ENCODE results near the gene USF2. TPM values are rescaled to one million over a fixed set of nuclear protein-coding genes. Genes with fewer than 3 reads are reported as not detected.
A peak's percentile ranks its signal among the peaks of the same experiment; 100 is the strongest.

Gene USF2
- total and polyA plus RNA-seq, 2 donors (not counting 1 experiment from before 2014, with no cell fraction given): 318 to 377 TPM

DNA sequence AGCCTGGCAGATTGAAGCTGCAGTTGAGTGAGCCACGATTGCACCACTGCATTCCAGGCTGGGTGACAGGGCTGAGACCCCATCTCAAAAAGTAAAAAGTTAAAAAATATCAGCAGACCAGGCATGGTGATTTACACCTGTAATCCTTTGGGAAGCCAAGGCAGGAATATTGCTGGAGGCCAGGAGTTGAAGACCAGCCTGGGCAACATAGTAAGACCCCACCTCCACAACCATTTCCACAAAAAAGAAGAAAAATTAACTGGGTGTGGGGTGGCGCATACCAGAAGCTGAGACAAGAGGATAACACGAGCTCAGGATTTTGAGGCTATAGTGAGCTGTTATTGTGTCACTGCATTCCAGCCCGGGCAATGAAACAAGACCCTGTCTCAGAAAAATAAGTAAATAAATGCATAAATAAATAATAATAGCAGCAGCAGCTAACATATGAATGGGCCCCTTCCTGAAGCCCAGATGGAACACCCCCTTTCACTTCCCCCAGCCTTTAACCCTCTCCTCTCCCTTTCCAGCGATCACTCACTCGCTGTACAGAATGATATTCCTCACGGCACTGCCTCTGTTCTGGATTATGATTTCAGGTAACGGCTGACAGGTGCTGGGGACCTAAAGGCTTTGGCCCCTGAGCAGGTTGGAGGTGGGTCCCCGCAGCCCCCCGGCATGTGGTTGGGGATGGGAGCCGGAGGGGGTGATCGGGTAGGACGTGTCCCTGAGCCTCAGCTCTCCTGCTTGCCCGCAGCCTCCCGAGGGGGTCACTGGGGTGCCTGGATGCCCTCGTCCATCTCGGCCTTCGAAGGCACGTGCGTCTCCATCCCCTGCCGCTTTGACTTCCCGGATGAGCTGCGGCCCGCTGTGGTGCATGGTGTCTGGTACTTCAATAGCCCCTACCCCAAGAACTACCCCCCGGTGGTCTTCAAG, 26.4 kb downstream of the USF2 start:
- Histone ChIP-seq H3K36me3 (replicated peaks in 1 of 2; ENCODE audit: control extremely low read depth in 1 of 2, control insufficient read depth in 1 of 2, extremely low read depth in 1 of 2, insufficient read depth in 2 of 2, low read length in 1 of 2) (no peaks in the 10 kb centered on the region), H3K4me2 (replicated peaks; ENCODE audit: low read depth, low read length, poor library complexity, severe bottlenecking) (peak overlapping the region; percentile 58), H3K9me3 (ENCODE audit: control extremely low read depth in 1 of 3, control insufficient read depth in 2 of 3, insufficient read depth in 1 of 3, low read length in 2 of 3) (peaks cover 0 to 7% (median 0%) of the 10 kb centered on the region in 3 donors), H3K27me3 (replicated peaks in 1 of 4; ENCODE audit: control extremely low read depth in 1 of 4, control insufficient read depth in 3 of 4, insufficient read depth in 4 of 4, low read length in 3 of 4) (no peaks in the 10 kb centered on the region), H3K9ac (ENCODE audit: low read length) (peak overlapping the region; percentile 17), H2AFZ (ENCODE audit: insufficient read depth, low read depth, low read length, poor library complexity, severe bottlenecking) (peak overlapping the region; percentile 67), H3K4me1 (ENCODE audit: control insufficient read depth in 2 of 2, insufficient read depth in 2 of 2, low read length in 2 of 2) (peaks cover 27 to 52% of the 10 kb centered on the region in 2 donors), H3K27ac (ENCODE audit: low read length in 2 of 2) (peak overlapping the region in 1 of 2 donors; percentile 57), H4K20me1 (ENCODE audit: control insufficient read depth, insufficient read depth, low read length, poor library complexity, severe bottlenecking) (no peaks in the 10 kb centered on the region), H3K4me3 (ENCODE audit: control extremely low read depth in 1 of 5, extremely low read depth in 1 of 5, insufficient read depth in 1 of 5, low read depth in 2 of 5, low read length in 4 of 5) (peak overlapping the region in 1 of 5 experiments; percentile 23), H3K79me2 (ENCODE audit: control insufficient read depth, insufficient read depth, low read length) (peaks cover 20% of the 10 kb centered on the region)
- ChIA-PET CTCF (interaction anchor here (0.6 to 1.4 kb wide), 7 partner anchors 52 to 253 kb away, joined by 3 to 4 read pairs (median 3); partner anchors contain the start of gene FFAR1), POLR2A (interaction anchor here (0.6 to 1.5 kb wide), 4 partner anchors 16 to 54 kb away, joined by 3 to 7 read pairs (median 4); no protein-coding TSS in a partner anchor)
- H3K4me1 Mint-ChIP-seq: peaks cover 26% of the 10 kb centered on the region
- peak overlapping the region; percentile 74 for H3K27ac Mint-ChIP-seq
- no peak for TF ChIP-seq EZH2 (IDR thresholded peaks at IDR 0.05; ENCODE audit: borderline replicate concordance, insufficient read depth, low read depth, low read length, poor library complexity, severe bottlenecking)
- TF ChIP-seq, protein P1, sequence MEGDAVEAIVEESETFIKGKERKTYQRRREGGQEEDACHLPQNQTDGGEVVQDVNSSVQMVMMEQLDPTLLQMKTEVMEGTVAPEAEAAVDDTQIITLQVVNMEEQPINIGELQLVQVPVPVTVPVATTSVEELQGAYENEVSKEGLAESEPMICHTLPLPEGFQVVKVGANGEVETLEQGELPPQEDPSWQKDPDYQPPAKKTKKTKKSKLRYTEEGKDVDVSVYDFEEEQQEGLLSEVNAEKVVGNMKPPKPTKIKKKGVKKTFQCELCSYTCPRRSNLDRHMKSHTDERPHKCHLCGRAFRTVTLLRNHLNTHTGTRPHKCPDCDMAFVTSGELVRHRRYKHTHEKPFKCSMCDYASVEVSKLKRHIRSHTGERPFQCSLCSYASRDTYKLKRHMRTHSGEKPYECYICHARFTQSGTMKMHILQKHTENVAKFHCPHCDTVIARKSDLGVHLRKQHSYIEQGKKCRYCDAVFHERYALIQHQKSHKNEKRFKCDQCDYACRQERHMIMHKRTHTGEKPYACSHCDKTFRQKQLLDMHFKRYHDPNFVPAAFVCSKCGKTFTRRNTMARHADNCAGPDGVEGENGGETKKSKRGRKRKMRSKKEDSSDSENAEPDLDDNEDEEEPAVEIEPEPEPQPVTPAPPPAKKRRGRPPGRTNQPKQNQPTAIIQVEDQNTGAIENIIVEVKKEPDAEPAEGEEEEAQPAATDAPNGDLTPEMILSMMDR (IDR thresholded peaks at IDR 0.05): no peak
- DNase-seq (no peak), ATAC-seq (ENCODE audit: low read depth) (no peak)
- intact Hi-C loops (cut with micrococcal nuclease): loop anchor here (5.0 kb wide), 1 partner anchor 37 kb away; no protein-coding TSS in a partner anchor
- H3K27me3 Mint-ChIP-seq: no peaks in the 10 kb centered on the region
- WGBS (ENCODE audit: insufficient coverage): 41% methylated on average over 20 of the region's 25 CpGs
- no peaks in the 10 kb centered on the region for H3K9me3 Mint-ChIP-seq (ENCODE audit: insufficient read depth)
- H3K4me3 Mint-ChIP-seq: peak overlapping the region; percentile 66

Data from B cell (primary cell).